ENCODE results near the gene TPCN2. TPM values are rescaled to one million over a fixed set of nuclear protein-coding genes. Genes with fewer than 3 reads are reported as not detected.

TPCN2 gene
- total and polyA plus RNA-seq, 9 of the 15 experiments (the other 6 are each of a cell fraction or from before 2014, with no cell fraction given) = 0.66 to 10.2 (median 4.6) TPM

GRCh38 chr11:69107413-69107812 lies 58.7 kb downstream of the TPCN2 start:
- no TSS peak for BruUV-seq (replicated peaks)
- no peak for DNase-seq (ENCODE audit: extremely low read depth in 1 of 4, low spot score in 3 of 4)
- intact Hi-C loops (cut with micrococcal nuclease) (no loop called here), in situ Hi-C loops (cut with MboI) (loop anchor here (5.0 kb wide), 2 partner anchors 535 to 565 kb away; partner anchors contain the start of gene CCND1)
- ATAC-seq = no peak
- Histone ChIP-seq H3K9me1 (ENCODE audit: control insufficient read depth, insufficient read depth, low read length) (no peaks in the 10 kb centered on the region), H3K4me1 (replicated peaks in 1 of 2; ENCODE audit: control insufficient read depth in 2 of 2, insufficient read depth in 2 of 2, low read length in 2 of 2) (peaks cover 0 to 4% of the 10 kb centered on the region in 2 experiments; a peak in 1 of 5 replicates), H3K4me2 (ENCODE audit: insufficient read depth, low read length) (no peak overlapping the region), H3K4me3 (no peak overlapping the region), H3K9me3 (replicated peaks; ENCODE audit: control insufficient read depth, insufficient read depth, low read depth, low read length) (no peaks in the 10 kb centered on the region), H4K20me1 (replicated peaks; ENCODE audit: control insufficient read depth, insufficient read depth, low read length) (no peaks in the 10 kb centered on the region; the same call in 1 of the 2 replicates), H3K36me3 (ENCODE audit: control insufficient read depth, insufficient read depth, low read length) (no peaks in the 10 kb centered on the region), H3K27me3 (ENCODE audit: control insufficient read depth in 2 of 2, insufficient read depth in 2 of 2, low read length in 2 of 2) (peaks cover 12 to 76% of the 10 kb centered on the region in 2 experiments; a peak in 4 of 5 replicates), H3K9ac (ENCODE audit: insufficient read depth in 1 of 2, low read depth in 2 of 2, low read length in 2 of 2) (no peak overlapping the region), H3K79me2 (ENCODE audit: control insufficient read depth, insufficient read depth, low read length) (no peaks in the 10 kb centered on the region), H2AFZ (ENCODE audit: low read depth, low read length) (no peak overlapping the region), H3K27ac (ENCODE audit: extremely low read depth, low read depth, low read length) (no peak overlapping the region)
- ChIA-PET POLR2A (interaction anchor here (0.6 kb wide), 1 partner anchor 352 kb away, joined by 3 read pairs; no protein-coding TSS in a partner anchor), CTCF (ENCODE audit: low intra/inter-chr PET ratio) (no interaction called here)
- no peak for FAIRE-seq
- TF ChIP-seq PYGO2 (tag; IDR thresholded peaks at IDR 0.05) = no peak
- no peak for TF ChIP-seq CREB3 (tag; conservative IDR thresholded peaks at IDR 0.05; ENCODE audit: low read depth)
- no peak for TF ChIP-seq ZBTB2 (IDR thresholded peaks at IDR 0.05)
- TF ChIP-seq ZNF384 (IDR thresholded peaks at IDR 0.05; ENCODE audit: low read depth, low read length) = no peak
- no peak for TF ChIP-seq RREB1 (CRISPR knock-in tag; IDR thresholded peaks at IDR 0.05)
- no peak for TF ChIP-seq TCFL5 (CRISPR knock-in tag; conservative IDR thresholded peaks at IDR 0.05)
- TF ChIP-seq ZNF143 (CRISPR knock-in tag; IDR thresholded peaks at IDR 0.05) = no peak
- TF ChIP-seq E2F6 (IDR thresholded peaks at IDR 0.05; ENCODE audit: borderline replicate concordance in 1 of 2, extremely low read depth in 1 of 2, insufficient read depth in 1 of 2, insufficient read length in 1 of 2, low read depth in 1 of 2, low read length in 1 of 2, poor library complexity in 1 of 2, severe bottlenecking in 1 of 2) = no peak
- no peak for TF ChIP-seq FOS (IDR thresholded peaks at IDR 0.05; ENCODE audit: extremely low read depth, insufficient read length)
- no peak for TF ChIP-seq POLR3A (IDR thresholded peaks at IDR 0.05; ENCODE audit: borderline replicate concordance, extremely low read depth, insufficient read depth, insufficient read length)

All from K562 (cell line).